SH-SY5Y (cell line): Measurements from ENCODE around the gene TANC1.

Experiments
- GATA2 ChIP-seq: IDR thresholded peaks from 2 replicates; pipeline ENCODE4 v1.6.1; 2011; ENCODE audit warnings: mild to moderate bottlenecking, low read depth, low read length
- GATA3 ChIP-seq: IDR thresholded peaks from 2 replicates; pipeline ENCODE4 v1.6.1; 2011; ENCODE audit warnings: low read depth, mild to moderate bottlenecking, low read length, moderate library complexity

The TANC1 gene

DNA sequence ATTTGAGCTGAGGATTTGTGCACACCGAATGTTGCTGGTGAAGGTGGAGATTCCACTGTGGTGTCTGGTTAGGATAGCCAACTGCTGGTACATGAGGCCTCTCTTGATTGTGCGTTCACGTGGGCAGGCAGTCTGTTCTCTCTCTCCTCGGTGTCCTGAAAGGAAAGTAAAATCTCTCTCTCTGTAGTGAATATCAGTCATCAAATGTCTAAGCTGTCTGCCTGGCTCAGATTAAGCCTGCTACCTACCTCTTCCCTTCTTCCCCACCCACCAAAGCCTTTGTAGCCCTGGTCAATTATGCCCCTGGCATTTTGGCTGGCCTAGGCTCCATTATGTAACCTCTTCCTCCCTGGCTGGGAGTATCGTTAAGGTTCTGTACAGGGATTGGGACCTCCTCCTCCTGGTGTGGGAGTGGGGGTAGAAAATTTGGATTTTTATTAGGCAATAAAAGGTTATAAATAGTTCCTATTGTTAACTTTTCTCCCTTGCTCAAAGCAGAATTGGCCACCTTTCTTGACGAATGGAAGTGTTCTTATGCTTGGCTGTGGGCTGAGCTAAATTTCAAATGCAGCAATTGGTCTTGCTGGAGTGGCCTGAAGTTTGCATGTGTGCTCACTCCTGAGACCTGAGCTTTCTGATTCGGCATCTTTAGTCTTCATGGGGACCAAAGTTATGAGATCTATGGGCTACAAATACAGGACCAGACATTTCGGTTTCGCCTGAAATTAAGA, 169.2 kb downstream of the TANC1 start:
- TF ChIP-seq GATA3, result no peak
- no peak for TF ChIP-seq GATA2

DNA sequence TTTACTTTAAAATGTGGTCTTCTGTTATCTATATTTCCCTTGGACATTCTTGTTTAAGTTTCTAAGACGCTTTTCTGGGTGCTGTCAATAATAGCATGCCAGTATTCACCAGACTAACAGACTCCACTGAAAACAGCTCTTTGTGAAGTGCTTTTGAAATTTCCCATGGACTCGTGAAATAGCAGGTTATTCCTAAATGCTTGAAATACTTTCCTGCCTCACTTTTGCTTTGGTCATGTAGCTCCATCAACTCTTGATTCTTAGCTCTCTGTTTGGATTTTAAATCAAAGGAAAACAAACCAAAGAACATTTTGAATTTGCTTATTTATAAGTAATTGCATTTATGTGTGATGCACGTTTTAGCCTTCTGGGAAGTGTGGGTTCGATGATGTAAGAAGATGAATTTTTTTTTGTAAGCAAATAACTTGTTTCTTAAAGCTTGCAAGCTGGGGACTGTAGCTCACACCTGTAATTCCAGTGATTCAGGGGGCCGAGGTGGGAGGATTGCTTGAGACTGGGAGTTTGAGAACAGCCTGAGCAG, 170.3 kb downstream of the TANC1 start:
- TF ChIP-seq GATA2, result no peak
- no peak for TF ChIP-seq GATA3

DNA sequence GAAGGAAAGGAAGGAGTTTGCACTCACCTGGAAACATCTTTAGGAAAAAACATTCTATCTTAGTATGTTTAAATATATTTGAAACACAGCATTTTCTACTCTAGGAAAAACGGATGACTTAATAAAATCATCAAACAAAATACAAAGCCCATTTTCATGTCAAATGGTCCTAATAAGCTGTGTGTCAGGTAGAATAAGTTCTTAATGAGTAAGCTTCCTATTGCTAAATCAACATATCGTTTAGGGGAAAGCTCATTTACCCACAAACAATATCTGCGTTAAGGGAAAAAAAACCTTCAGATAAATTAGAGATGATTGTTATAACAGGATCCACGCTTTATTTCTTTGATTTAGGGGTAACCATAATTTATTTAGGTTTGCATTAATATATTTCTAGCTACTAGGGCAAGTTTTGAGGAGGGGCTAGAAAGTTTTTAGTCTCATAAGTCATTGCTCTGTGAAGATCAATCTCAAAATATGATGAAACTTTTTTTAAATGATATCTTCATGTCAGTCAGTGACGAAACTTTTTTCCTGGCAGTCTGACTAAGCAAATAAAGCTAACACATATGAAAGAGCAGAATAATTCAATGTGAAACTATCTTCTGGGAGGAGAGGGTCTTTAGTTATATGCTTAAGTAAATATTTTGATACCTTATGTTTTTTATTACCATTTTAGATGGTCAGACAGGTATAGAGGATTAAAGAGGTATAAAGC, 170.9 kb downstream of the TANC1 start:
- TF ChIP-seq GATA2 (no peak), GATA3 (no peak)

DNA sequence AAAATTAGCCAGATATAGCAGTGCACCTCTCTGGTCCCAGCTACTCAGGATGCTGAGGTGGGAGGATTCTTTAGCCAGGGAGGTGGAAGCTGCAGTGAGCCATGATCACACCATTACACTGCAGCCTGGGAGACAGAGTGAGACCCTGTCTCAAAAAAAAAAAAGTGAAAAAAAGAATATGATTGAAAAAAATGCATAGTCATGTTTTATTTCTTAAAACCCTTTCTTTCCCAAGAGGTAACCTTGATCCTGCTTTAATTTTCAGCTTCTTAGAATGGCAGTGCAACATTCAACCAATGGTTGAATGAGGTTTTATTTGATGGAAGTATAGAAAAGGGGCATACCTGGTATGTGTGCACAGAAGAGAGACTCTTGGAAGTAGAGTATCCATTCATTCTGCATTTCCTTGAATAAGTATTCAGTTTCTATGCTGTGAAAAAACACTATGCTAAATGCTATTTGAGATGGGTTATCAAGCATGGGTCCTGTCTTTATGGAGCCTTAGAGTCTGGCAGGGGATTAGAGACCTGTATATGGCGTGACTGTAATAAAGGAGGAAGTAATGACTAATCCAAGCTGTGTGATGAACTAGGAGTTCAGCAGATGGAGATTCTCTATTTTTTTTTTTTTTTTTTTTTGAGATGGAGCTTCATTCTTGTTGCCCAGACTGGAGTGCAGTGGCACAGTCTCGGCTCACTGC, 171.8 kb downstream of the TANC1 start:
- TF ChIP-seq GATA3, result no peak
- no peak for TF ChIP-seq GATA2

DNA sequence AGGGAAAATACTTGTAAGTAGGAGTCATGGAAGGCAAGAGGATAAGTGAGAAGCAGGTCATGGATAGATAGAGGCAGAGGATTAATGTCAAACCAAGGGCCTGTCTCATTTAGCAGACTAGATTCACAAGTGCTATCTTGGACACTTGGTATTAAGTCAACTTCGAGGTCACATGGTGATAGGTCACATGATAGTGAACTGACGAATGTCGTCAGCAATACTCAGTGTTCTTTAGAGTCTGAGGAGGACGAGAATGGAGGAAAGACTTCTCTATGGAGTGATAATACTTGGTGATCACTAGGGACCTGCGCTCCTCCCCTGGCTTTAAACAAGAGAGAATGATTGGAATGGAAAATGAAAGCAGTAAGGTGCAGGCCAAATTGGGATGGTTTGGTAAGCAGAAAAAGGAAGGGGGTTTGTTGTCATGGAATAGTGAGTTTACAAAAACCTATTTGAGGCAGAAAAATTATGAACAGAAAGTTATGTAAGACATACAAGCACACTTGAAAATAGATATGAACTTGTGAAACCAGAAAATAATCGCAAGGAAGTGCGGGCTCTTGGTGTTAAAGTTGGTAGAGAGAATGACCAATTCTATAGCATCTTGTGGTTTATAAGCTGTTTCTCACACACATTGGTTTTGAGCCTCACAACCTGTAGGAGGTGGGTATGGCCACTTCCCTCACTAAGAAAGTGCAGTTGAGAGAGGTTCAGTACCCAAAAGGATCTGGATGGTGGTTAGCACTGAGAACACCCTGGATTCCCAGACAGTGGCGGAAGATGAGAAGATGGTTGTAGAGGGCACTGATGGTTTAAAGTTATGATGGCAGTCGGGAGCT, 176.6 kb downstream of the TANC1 start:
- TF ChIP-seq GATA2 (no peak), GATA3 (no peak)

DNA sequence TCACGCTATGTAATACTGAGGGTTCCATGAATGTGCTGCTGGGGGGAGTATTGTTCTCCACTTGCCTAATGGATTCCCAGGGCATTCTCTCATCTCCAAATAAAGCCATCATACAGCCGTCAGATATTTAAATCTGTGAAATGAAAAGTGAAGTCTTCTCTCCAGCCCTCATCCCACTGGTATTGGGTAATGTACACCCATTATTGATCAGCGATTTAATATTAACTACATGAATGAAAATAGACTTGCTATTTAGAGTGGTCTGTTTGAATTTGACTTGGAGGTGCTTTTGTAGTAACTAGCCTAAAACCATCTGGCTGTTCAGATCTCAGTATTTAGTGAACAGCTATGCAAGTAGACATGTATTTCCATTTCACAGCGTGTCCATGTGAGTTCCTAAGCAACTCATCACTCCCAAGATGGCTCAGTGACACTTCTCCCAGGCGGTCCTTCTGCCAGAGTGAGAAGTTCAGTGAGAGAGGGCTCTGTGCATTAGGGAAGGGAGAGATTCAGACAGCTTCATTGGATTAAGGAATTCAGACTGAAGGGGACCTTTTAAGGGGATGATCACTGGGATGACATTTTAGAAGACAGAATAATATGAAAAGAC, 177.4 kb downstream of the TANC1 start:
- no peak for TF ChIP-seq GATA2
- no peak for TF ChIP-seq GATA3

DNA sequence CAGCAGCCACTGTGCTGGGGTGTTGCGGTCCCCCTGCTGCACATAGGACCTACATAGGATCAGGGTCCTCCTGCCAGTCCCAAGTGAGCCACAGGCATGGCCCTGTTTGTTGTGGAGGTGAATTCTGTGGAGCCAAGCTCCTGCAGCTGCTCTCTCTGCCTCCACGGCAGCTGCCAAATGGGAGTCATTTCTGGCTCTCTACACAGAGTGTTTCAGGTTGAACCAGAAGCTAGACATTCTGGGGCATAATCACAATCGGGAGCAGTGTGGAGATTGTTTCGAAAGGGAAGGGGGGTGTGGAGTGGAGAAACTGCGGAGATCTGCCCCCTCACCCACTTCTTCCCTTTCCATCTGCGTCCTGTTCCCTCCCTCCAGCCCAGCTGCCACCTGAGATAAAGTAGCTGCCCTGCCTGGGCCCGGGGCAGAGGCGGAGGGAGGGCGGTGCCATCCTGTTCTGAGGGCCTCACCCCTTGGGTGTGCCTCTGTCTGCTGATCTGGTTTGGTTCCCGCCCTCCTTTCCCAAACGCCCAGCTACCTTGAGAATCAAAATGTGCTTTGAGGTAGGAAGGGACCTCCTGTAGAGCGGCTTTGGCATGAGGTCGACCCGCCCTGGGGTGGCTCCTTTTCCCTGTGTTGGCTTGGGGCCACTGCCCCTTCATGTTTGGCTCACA, 178.7 kb downstream of the TANC1 start:
- no peak for TF ChIP-seq GATA3
- TF ChIP-seq GATA2, result no peak

DNA sequence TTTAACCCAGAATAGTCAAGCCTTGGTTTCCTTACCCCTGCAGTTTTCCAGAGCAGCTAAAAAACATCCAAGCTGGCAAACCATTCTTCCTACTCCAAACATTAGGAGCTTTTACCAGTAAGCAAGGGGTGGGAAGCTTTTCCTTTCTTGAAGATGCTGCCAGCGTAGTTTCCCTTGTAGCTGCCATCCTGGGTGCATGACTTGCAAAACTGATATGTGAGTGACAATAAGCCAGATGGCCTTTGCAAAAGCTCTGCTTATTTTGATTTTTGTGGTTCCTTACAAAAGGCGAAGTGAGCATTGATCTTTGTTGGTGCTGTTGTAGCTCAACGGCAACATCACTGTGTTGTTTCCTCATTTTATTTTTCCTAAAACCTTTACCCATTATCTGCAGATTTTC, 179.2 kb downstream of the TANC1 start:
- no peak for TF ChIP-seq GATA2
- TF ChIP-seq GATA3, result no peak

DNA sequence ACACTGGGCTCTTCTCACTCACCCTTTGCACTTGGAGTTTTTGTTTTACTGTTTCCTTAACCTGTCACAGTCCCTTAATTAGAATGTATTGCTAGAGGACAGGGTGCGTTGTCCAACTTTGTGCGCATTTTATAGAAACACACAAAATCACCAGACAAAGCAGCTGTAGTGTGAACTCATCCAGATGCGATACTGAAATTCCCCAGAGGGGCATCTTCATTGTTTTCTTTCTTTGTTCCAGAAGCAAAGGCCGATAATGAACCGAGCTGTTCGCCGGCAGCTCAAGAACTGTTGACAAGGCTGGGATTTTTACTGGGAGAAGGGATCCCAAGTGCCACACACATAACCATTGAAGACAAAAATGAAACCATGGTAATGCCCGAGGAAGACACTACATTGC, 180.5 kb downstream of the TANC1 start:
- TF ChIP-seq GATA2, result no peak
- TF ChIP-seq GATA3, result no peak

DNA sequence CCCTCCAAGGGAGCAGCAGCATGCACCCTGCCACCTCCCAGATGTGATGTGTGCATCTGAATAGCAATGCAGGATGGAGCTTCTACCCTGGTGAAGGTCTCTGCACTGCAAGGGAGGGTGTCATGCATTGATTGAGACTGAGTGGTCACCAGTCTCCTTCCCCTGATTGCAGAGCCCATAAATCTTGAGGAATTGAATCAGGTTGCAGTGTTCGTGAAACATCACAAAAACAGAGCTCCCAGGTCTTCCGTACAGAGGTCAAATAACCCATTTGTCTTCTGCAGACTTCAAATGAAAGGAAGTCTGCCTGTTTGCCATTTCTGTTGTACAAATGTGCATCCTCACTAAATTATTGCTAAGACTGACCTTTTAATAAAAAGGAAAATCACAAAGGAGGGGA, 181.3 kb downstream of the TANC1 start:
- TF ChIP-seq GATA3 (no peak), GATA2 (no peak)

DNA sequence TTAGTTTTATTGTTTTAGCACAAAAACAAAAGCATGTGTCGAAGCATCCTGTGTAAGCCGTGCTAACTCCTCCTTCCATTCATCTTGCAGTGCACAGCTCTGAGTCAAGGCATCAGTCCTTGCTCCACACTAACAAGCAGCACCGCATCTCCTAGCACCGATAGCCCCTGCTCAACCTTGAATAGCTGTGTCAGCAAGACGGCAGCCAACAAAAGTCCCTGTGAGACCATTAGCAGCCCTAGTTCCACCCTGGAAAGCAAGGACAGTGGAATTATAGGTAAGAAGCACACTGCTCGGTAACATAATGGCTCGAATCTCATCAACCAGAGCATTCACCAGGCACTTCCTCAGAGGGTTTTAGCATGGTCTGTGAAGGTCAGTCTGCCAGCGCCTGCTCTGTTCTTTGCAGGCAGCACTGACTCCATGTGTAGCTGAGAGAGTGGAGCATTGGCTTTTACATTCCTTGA, 181.9 kb downstream of the TANC1 start:
- TF ChIP-seq GATA3, result no peak
- no peak for TF ChIP-seq GATA2

DNA sequence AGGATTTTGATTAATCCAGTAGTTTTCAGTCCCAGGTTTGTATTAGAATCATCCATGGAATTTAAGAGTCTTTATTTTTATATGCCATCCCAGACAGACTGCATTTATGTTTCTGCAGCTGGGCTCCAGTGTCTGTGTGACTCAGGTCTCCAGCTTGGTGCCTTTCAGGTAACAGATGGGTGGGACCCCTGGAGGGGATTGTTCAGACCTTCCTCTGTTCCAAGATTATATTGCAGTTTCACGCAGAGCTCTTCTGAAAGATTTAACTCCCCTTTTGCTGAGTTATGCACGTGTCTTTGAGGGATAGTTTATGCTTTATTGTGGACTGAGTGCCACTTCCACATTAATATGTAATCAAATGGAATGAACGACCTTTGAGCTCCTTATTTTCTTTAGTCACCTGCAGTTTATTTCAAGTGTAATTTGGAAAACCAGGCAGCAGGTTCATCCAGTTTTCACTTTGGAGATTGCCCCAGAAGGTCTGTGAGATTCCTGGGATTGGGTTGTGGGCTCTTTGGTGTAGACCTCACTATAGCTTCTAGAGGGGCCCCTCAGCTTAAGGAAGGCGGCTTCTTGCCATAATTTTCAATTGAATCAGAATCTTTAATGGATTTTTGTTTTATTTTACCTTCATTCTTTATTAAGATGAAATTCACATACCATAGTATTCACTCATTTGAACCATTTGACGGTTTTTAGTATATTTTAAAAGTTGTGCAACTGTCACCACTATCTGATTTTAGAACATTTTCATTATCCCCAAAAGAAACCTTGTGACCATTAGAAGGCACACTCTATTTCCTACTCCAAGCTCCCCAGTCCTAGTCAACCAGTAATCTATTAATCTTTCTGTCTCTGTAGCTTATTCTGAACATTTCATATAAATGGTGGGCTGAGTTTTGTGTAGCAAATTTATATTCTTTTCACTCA, 183.0 kb downstream of the TANC1 start:
- TF ChIP-seq GATA3 (no peak), GATA2 (no peak)
